ENCODE data around the gene CSKMT.

Gene CSKMT

DNA sequence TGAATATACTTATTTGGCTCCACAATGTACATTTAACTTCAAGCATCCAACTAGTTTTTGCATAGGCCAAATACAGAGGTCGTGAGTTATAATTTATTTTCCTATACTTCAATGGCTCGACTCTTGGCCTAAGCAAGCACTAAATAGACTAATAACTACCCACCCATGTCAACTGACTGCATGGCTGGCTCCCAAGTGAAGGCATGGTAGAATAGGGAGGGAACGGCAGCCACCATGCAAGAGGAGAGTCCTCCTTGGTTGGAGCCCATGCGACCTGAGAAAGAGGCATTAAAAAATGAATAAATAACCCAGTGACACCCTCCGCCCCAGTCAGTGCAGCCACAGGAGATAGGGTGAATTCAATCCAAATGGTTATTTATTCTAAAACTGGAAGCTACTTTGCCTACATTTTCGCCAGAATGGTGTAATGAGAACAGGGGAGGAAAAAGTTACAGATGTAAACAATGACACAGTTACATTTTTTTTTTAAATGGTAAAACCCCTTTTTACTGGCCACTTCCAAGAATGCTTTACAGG lies 47.2 kb downstream of the CSKMT start:
- Histone ChIP-seq H3K27me3 (ENCODE audit: control insufficient read depth, insufficient read depth, low read length) (no peaks in the 10 kb centered on the region), H3K9me3 (ENCODE audit: control insufficient read depth, low read depth, low read length) (no peaks in the 10 kb centered on the region), H3K4me1 (ENCODE audit: control insufficient read depth, low read depth, low read length) (peaks cover 28% of the 10 kb centered on the region), H3K9ac (ENCODE audit: low read length) (no peak overlapping the region), H3K27ac (ENCODE audit: low read length) (no peak overlapping the region), H3K4me3 (ENCODE audit: low read length) (no peak overlapping the region), H3K36me3 (ENCODE audit: control insufficient read depth, low read depth, low read length) (peaks cover 58% of the 10 kb centered on the region)

DNA sequence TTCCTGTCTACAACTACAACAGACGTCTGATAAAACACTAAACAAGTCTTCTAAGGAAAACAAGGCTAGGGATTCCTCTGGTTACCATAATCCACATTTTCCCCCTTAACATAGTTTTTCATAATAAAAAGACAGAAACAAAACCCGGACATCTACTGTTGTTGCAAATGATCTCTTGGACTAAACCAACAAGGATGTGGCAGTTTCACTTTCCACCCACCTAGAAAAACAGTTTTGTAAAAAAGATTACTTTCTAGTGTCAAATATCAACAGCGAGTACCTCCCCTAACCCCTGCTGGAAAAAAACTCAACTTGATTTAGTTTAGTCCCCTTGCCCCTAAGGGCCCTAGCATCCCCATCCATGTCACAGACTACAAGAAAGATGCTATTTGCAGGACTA lies 47.7 kb downstream of the CSKMT start:
- H3K27me3 ChIP-seq (ENCODE audit: control insufficient read depth, insufficient read depth, low read length) = no peaks in the 10 kb centered on the region
- no peak overlapping the region for H3K9ac ChIP-seq (ENCODE audit: low read length)
- H3K4me1 ChIP-seq (ENCODE audit: control insufficient read depth, low read depth, low read length) = peaks cover 25% of the 10 kb centered on the region
- H3K27ac ChIP-seq (ENCODE audit: low read length) = no peak overlapping the region
- H3K36me3 ChIP-seq (ENCODE audit: control insufficient read depth, low read depth, low read length) = peaks cover 63% of the 10 kb centered on the region
- H3K9me3 ChIP-seq (ENCODE audit: control insufficient read depth, low read depth, low read length) = no peaks in the 10 kb centered on the region
- H3K4me3 ChIP-seq (ENCODE audit: low read length) = no peak overlapping the region

DNA sequence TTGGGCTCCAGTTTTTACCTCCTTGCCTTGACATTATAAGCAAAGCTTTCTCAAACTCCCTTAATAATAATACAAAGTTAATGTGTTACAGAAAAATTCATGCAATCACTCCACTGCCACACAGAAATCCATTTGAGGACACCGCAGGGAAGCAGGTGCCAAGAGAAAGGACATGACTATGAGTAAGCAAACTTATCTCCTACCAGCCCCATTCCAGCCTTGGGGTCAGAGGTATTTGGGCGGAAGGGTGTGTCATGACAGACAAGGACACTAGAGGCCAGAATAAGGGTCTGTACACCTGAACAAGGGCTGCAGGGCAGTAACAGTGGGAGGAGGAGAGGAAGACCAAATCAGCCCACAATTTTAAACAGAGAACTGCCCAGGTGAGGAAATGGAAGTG lies 48.2 kb downstream of the CSKMT start:
- peaks cover 68% of the 10 kb centered on the region for H3K36me3 ChIP-seq (ENCODE audit: control insufficient read depth, low read depth, low read length)
- no peak overlapping the region for H3K4me3 ChIP-seq (ENCODE audit: low read length)
- no peak overlapping the region for H3K27ac ChIP-seq (ENCODE audit: low read length)
- no peaks in the 10 kb centered on the region for H3K9me3 ChIP-seq (ENCODE audit: control insufficient read depth, low read depth, low read length)
- H3K27me3 ChIP-seq (ENCODE audit: control insufficient read depth, insufficient read depth, low read length) = no peaks in the 10 kb centered on the region
- H3K4me1 ChIP-seq (ENCODE audit: control insufficient read depth, low read depth, low read length) = peaks cover 22% of the 10 kb centered on the region
- H3K9ac ChIP-seq (ENCODE audit: low read length) = no peak overlapping the region

DNA sequence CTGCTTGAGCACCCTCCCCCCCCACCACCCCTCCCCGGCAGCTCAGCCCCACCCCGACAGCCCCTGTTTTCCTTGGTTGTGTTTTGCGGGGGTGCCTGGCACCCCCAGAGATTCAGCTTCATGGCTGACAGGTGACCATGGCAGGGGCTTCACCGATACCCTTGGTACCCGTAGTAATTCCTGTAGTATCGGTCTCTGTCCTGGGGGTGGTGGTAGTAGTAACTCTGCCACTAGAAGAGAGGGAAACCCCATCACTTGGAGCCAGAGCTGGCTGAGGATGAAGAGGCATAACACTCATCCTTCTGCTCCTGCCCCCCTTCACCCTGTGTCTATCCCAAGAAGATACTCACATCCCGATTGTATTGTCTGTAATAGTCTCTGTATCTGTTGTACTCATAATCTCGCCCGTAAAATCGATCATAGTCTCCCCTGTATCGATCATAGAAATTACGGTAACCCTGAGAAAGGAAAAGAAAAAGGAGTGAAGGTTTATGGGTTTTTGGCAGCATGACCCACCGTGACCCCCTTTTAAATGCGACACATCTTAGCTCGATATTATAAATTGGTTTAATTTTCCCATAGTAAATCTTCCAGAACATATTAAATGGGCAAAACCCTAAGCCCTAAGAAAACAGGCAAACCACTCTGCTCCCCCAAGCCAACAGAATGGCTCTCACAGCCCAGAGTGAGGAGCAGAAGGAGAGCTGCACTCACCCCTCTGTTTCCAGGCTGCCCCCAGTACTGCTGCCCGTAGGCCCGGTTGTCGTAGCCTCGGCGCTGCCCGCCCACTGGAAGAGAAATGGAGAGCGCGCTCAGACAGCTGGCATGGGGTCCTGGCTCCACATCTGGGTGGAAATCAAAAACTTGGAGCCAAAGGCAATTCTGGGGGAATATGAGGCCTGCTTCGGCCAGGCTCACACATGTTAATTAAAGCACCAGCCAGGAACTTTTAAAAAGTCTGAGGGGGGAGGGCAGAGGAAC lies 50.3 kb downstream of the CSKMT start:
- peaks cover 10% of the 10 kb centered on the region for H3K4me1 ChIP-seq (ENCODE audit: control insufficient read depth, low read depth, low read length)
- peaks cover 86% of the 10 kb centered on the region for H3K36me3 ChIP-seq (ENCODE audit: control insufficient read depth, low read depth, low read length)
- H3K4me3 ChIP-seq (ENCODE audit: low read length) = no peak overlapping the region
- H3K27me3 ChIP-seq (ENCODE audit: control insufficient read depth, insufficient read depth, low read length) = no peaks in the 10 kb centered on the region
- no peaks in the 10 kb centered on the region for H3K9me3 ChIP-seq (ENCODE audit: control insufficient read depth, low read depth, low read length)
- H3K27ac ChIP-seq (ENCODE audit: low read length) = no peak overlapping the region
- H3K9ac ChIP-seq (ENCODE audit: low read length) = no peak overlapping the region

DNA sequence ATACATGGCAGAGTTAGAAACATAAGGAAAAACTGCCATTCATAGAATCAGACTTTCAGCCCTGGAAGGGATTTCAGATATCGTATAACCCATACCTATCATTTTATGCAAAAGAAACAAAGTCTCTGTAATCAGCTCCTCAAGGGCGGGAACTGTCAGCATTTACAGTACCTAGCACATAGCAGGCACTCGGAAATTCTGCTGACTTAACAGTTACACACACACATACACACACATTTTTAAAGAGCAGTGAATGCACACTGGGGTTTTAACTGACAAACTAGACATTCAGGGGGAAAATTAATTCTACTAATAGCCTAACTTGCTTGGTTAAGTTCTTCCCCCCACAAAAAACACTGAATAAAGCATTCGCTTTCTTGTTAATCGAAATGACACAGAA lies 51.1 kb downstream of the CSKMT start:
- no peaks in the 10 kb centered on the region for H3K27me3 ChIP-seq (ENCODE audit: control insufficient read depth, insufficient read depth, low read length)
- no peak overlapping the region for H3K27ac ChIP-seq (ENCODE audit: low read length)
- no peak overlapping the region for H3K9ac ChIP-seq (ENCODE audit: low read length)
- H3K4me1 ChIP-seq (ENCODE audit: control insufficient read depth, low read depth, low read length) = peaks cover 8% of the 10 kb centered on the region
- H3K36me3 ChIP-seq (ENCODE audit: control insufficient read depth, low read depth, low read length) = peaks cover 89% of the 10 kb centered on the region
- H3K9me3 ChIP-seq (ENCODE audit: control insufficient read depth, low read depth, low read length) = no peaks in the 10 kb centered on the region
- no peak overlapping the region for H3K4me3 ChIP-seq (ENCODE audit: low read length)

DNA sequence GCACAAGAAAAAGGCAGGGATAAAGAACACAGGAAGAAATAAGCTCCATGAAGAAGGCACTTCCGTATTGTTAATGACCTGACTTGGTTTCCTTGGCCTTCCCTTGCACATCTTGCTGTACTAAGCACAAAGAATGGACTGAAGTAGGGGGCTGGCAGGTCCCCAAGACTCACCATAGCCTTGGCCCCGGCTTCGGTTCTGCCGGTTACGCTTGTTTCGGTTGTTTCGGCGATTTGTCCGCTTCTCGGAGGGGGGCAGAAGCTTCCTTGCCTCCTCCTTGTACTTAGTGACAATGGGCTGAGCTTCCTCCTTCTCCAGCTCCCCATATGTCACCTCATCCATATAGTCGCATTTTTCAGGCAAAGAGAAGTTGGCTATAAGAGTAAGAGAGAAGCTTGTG lies 51.7 kb downstream of the CSKMT start:
- H3K4me3 ChIP-seq (ENCODE audit: low read length) = no peak overlapping the region
- H3K9me3 ChIP-seq (ENCODE audit: control insufficient read depth, low read depth, low read length) = no peaks in the 10 kb centered on the region
- H3K9ac ChIP-seq (ENCODE audit: low read length) = no peak overlapping the region
- peaks cover 91% of the 10 kb centered on the region for H3K36me3 ChIP-seq (ENCODE audit: control insufficient read depth, low read depth, low read length)
- H3K27ac ChIP-seq (ENCODE audit: low read length) = no peak overlapping the region
- H3K27me3 ChIP-seq (ENCODE audit: control insufficient read depth, insufficient read depth, low read length) = no peaks in the 10 kb centered on the region
- peaks cover 8% of the 10 kb centered on the region for H3K4me1 ChIP-seq (ENCODE audit: control insufficient read depth, low read depth, low read length)

Measured in iPS-18a (cell line).